M059J (cell line): ENCODE data around the gene BRI3BP. TPM values are rescaled to one million over a fixed set of nuclear protein-coding genes. Genes with fewer than 3 reads are reported as not detected.
"Not testable (repeated sequence)": the region's sequence is repeated elsewhere in the genome, so short reads cannot be mapped to it uniquely, and the experiment has no call there.

ENCODE experiments used
- DNase-seq: peaks from one replicate; pipeline ENCODE4 v3.0.0-alpha.2; 2012; ENCODE audit warnings: low read depth
- total RNA-seq: library from RNA; depleted of rRNA; stranded (reverse); fragments of >200 nt; shearing (Covaris generic); gene quantifications from 2 replicates; pipeline ENCODE4 v1.2.3, GENCODE V29; 2014; rRNA removed

BRI3BP gene
- total RNA-seq, 1 experiment from 2014 or later, result 10.3 TPM

DNA sequence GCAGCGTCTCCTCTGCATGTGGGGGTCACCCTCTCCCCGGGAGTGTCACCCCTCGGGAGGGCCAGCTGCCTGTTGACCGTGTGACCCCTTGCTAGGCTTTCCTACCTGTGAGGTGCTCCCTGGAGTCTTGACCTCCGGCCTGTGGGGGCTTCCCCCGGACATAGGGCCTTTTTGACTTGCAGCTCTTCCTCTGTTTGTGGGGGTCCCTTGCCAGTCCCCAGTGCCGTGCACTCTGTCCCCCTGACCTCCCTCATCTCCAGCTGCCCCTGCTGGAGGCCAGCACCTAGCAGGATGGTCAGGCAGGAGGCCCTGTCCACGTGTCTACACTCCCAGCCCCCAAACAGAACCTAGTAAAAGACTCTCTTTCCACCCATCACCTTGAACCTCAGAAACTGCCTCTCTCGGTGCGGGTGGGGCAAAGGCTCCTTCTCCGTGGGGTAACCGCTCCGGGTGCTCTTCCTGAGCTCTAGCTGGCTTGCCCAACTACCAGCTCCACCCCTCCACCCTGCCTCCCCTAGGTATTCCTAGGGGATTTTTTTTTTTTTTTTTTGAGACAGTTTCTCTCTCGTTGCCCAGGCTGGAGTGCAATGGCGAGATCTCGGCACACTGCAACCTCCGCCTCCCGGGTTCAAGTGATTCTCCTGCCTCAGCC is 72.6 kb downstream of the BRI3BP start:
- no peak for DNase-seq

GRCh38 chr12:125068391-125068790 is 74.9 kb downstream of the BRI3BP start:
- no peak for DNase-seq

DNA sequence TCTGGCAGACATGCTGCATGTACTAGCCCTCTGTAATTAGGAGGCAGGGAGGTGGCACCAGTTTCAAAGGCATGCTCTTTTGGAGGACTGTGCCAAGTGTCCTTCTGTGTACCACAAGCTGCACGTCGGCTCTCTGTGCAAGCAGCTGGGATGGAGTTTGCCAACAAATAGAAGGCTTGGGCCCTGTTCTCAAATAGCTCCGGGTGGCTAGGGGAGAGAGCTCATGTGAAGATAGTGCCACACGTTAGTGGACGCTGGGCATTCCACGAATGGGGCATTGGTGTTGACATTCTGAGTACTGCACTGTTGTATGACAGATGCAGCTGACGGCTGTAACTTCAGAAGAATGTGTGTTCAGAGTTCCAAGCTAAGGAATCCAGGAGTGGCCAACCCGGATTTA is 76.2 kb downstream of the BRI3BP start:
- DNase-seq, result no peak

DNA sequence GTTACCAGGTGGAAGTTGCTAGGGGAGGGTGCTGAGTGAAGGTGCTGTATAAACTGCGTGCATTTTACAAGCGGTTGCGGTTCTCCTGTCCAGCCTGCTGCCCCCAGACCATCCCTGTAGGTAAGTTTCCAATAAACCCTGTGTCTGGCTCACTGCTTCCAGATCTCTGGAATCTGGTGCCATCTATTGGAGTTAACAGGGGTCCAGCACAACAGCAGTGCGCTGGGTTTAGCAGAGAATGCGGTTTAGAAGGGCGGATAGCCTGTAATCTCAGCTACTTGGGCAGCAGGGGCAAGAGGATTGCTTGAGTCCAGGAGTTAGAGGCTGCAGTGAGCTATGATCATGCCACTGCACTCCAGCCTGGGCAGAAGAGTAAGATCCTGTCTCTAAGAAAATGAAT is 76.7 kb downstream of the BRI3BP start:
- no peak for DNase-seq

DNA sequence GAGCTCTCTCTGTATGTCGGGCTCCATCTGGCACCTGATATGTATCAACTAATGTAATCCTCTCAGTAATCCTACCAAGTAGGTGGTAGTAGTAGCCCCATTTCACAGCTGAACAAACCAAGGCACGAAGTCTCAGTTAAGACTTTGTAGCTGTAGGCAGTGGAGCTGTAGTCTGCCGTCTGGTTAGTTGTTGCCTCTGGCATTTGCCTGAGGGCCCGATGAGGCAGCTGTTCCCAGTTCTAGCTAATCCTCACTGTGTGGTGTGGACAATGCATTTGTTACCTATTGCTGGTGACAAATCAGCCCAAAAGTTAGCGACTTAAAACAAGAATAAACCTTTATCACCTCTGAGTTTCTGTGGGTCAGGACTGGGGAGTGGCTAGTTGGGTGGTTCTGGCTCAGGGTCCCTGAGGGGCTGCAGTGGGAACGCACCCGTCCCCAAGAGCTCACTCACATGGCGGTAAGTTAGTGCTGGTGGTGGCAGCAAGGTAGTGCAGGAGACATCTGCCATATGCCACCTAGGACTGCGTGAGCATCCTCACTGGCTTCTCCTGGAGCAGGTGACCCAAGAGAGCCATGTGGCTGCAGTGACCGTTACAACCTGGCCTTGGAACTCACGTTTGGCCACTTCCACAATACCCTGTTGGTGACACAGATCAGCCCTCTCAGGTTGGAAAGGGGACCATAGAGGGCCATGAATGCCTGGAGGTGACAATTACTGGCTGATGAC is 77.4 kb downstream of the BRI3BP start:
- no peak for DNase-seq

- no peak for DNase-seq
Observed at GRCh38 chr12:125071456-125071855, 78.0 kb downstream of the BRI3BP start.

DNA sequence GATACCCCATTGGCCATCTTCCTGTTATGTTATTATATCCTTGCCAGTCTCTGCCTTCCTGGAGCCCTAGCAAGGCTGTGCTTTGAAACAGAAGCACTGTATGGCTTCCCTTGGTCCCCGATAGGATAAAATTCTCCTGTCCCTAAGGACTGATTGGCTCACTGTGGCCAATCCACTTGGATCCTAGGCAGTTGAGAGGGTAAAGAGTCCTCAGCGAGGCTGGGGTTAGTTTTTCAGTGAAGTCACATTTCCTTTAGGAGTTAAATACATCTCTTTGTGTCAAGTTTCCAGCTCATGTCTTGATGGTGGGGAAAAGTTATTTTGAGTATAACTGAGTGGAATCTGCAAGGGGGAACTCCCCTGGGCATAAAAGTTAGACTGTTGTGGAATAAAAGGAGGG is 79.1 kb downstream of the BRI3BP start:
- DNase-seq, result no peak

- DNase-seq, result not testable (repeated sequence)
Observed at GRCh38 chr12:125074294-125074693, 80.8 kb downstream of the BRI3BP start.

- no peak for DNase-seq
Observed at GRCh38 chr12:125076103-125076502, 82.7 kb downstream of the BRI3BP start.

- no peak for DNase-seq
Observed at GRCh38 chr12:125079084-125079483, 85.6 kb downstream of the BRI3BP start.

- no peak for DNase-seq
Observed at GRCh38 chr12:125079648-125080645, 86.5 kb downstream of the BRI3BP start.

Other genes with a start within 250 kb of the BRI3BP start
- gene SCARB1, start 129.8 kb upstream of the BRI3BP start, total RNA-seq, result 35.6 and 38.0 TPM in 2 replicates
- 1,164 and 1,374 TPM in 2 replicates for gene UBC, start 79.0 kb upstream of the BRI3BP start, total RNA-seq
- gene DHX37, start 4.5 kb upstream of the BRI3BP start, total RNA-seq, result 13.3 and 18.7 TPM in 2 replicates
- gene AACS, start 71.8 kb downstream of the BRI3BP start, total RNA-seq, result 19.4 and 25.3 TPM in 2 replicates
- gene TMEM132B, start 192.7 kb downstream of the BRI3BP start, total RNA-seq, result 0.02 TPM in 1 of 2 replicates, not detected in the other